Erythroblast (primary cell): Measurements from ENCODE around the gene CBL.

ENCODE experiments used
- GATA1 ChIP-seq: IDR thresholded peaks from 2 replicates; pipeline ENCODE4 v1.6.1; 2011; ENCODE audit warnings: low read depth, mild to moderate bottlenecking, control low read depth, low read length, moderate library complexity
- POLR2A ChIP-seq: IDR thresholded peaks from 2 replicates; pipeline ENCODE4 v1.6.1; 2011; ENCODE audit warnings: mild to moderate bottlenecking, low read length

- no peak for TF ChIP-seq POLR2A
- TF ChIP-seq GATA1: no peak
These were observed 79.3 kb downstream of the CBL start for GRCh38 chr11:119285431-119285830.
